Measurements from ENCODE around the gene SEC23B. TPM values are rescaled to one million over a fixed set of nuclear protein-coding genes. Genes with fewer than 3 reads are reported as not detected.

The SEC23B gene
- total RNA-seq, 1 donor from 2014 or later = 53.8 TPM

Small RNA genes within 50 kb of the gene (small RNA-seq; reads per million reads assigned to genes)
- gene MIR3192 (ENCODE audit: low replicate concordance) = not detected
- gene RN7SL638P (ENCODE audit: low replicate concordance) = not detected
- gene RNU6ATAC34P (ENCODE audit: low replicate concordance) = not detected

Other genes starting within 250 kb of the SEC23B start
- gene ZNF133, start 219.4 kb upstream of the SEC23B start, total RNA-seq = 21.1 TPM
- gene DZANK1, start 40.9 kb upstream of the SEC23B start, total RNA-seq = 4.9 TPM
- gene POLR3F, start 40.5 kb upstream of the SEC23B start, total RNA-seq = 18.9 TPM
- gene RBBP9, start 10.7 kb upstream of the SEC23B start, total RNA-seq = 21.4 TPM
- 49.9 TPM for gene SMIM26, start 59.5 kb downstream of the SEC23B start, total RNA-seq
- 71.1 TPM for gene DTD1, start 80.1 kb downstream of the SEC23B start, total RNA-seq

Measured in temporal lobe (tissue), 2 donors.